ENCODE results near the gene ETV1.

GRCh38 chr7:13907831-13908230, 81.6 kb downstream of the ETV1 start:
- TF ChIP-seq CTCF (conservative IDR thresholded peaks at IDR 0.05; ENCODE audit: low read length) (no peak), EZH2phosphoT487 (IDR thresholded peaks at IDR 0.05; ENCODE audit: borderline replicate concordance) (no peak)
